ENCODE measurements around the gene EFCC1.

Gene EFCC1

DNA sequence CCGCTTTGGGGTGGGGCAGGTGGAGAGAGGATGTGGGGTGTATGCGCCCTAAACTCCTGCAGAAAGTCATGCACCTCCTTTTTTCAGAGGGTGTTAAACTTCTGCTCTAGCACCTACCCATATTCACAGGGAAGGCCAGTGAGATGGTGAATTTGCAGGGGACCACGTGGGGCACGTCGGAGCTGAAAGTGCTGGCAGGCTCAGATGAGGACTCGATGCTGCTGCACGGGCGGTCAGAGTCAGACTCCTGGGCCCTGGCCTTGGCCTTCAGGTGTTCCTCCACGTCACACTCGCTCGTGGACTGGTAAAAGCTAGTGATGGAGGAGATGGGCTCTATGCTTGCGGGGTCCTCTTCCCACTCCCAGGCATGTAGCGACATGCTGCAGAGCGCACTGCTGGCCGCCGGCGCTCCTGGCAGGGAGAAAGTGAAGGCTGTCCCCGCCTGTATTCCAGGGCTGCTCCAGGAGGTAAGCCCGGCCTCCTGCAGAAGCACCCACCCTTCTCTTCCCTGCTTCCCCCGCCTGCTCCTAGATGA, 8.1 kb upstream of the EFCC1 start:
- no peaks in the 10 kb centered on the region for H3K9me3 Mint-ChIP-seq
- no peak overlapping the region for H3K27ac Mint-ChIP-seq
- H3K4me3 Mint-ChIP-seq: peak overlapping the region; percentile 78 to 87 (median 83)
- TF ChIP-seq, protein P1, sequence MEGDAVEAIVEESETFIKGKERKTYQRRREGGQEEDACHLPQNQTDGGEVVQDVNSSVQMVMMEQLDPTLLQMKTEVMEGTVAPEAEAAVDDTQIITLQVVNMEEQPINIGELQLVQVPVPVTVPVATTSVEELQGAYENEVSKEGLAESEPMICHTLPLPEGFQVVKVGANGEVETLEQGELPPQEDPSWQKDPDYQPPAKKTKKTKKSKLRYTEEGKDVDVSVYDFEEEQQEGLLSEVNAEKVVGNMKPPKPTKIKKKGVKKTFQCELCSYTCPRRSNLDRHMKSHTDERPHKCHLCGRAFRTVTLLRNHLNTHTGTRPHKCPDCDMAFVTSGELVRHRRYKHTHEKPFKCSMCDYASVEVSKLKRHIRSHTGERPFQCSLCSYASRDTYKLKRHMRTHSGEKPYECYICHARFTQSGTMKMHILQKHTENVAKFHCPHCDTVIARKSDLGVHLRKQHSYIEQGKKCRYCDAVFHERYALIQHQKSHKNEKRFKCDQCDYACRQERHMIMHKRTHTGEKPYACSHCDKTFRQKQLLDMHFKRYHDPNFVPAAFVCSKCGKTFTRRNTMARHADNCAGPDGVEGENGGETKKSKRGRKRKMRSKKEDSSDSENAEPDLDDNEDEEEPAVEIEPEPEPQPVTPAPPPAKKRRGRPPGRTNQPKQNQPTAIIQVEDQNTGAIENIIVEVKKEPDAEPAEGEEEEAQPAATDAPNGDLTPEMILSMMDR (IDR thresholded peaks at IDR 0.05; ENCODE audit: unreplicated experiment in 3 of 3): no peak
- H3K4me1 Mint-ChIP-seq: peaks cover 13% of the 10 kb centered on the region
- H3K27me3 Mint-ChIP-seq (ENCODE audit: low read depth): peaks cover 55% of the 10 kb centered on the region
- no peaks in the 10 kb centered on the region for H3K36me3 Mint-ChIP-seq (ENCODE audit: low read depth)

DNA sequence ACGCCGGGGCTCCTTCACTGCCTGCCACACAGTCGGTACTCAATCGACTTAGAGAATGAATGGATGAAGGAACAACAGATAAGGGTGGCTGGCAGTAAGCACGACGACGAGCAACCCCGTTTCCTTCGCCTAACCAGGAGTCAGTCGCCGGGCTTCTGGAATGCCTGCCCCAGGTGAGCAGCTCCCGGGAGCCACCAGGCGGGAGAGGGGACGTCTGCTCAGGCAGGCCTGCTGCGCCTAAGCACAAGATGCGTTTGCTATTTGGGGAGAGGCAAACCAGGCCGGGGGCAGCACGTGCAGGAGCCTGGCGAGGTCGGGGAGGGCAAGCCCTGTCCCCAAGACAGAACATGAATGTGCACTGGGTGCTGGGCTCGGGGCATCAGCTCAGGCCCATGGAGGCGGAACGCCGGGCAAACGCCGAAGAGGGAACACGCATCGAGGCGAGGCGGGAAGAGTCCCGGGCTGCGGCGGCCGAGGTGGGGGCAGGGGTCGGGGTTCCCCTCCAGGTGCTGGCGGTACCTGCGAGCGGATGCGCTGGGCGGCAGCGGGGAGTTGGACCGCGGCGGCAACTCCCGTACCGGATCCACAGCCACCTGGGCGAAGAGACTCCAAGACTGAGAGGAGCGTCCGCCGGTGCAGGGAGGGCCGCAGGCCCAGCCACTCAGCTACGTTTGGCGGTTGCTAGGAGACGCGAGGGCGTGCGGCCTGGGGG, 7.5 kb upstream of the EFCC1 start, which contains the start of gene CFAP92:
CFAP92 (minus strand) TSS at position 616 of the 712 bp plus-strand sequence. CDS start 772 bp downstream, outside the sequence.
- H3K4me1 Mint-ChIP-seq: peaks cover 19% of the 10 kb centered on the region
- H3K9me3 Mint-ChIP-seq: no peaks in the 10 kb centered on the region
- H3K36me3 Mint-ChIP-seq (ENCODE audit: low read depth): no peaks in the 10 kb centered on the region
- TF ChIP-seq, protein P1 (IDR thresholded peaks at IDR 0.05; ENCODE audit: unreplicated experiment in 3 of 3): no peak
- no peak within 1 kb of the TSS for H3K27ac Mint-ChIP-seq
- peak within 1 kb of the TSS; percentile 78 to 87 (median 83) for H3K4me3 Mint-ChIP-seq
- H3K27me3 Mint-ChIP-seq (ENCODE audit: low read depth): peaks cover 62% of the 10 kb centered on the region

DNA sequence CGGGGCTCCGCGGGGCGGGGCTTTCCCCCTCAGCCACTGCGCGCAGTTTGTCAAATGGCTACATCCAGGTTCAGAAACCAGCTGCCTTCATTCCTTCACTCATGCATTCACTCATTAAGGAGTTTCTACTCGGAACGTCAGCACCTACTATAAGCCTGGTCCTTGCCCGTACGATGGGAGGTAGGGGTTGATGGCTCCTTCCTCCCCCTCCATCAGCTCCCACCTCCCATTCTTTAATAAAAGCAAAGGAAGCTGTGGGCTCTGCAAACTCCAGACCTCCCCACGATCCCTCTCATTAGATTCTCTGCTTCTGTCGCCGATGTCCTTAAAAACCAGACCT, 7.0 kb upstream of the EFCC1 start:
- Mint-ChIP-seq H3K9me3 (no peaks in the 10 kb centered on the region), H3K4me1 (peaks cover 25% of the 10 kb centered on the region), H3K36me3 (ENCODE audit: low read depth) (no peaks in the 10 kb centered on the region), H3K27me3 (ENCODE audit: low read depth) (peaks cover 67% of the 10 kb centered on the region), H3K4me3 (peak overlapping the region; percentile 60 to 87 (median 78)), H3K27ac (no peak overlapping the region)
- TF ChIP-seq, protein P1 (IDR thresholded peaks at IDR 0.05; ENCODE audit: unreplicated experiment in 3 of 3): no peak

DNA sequence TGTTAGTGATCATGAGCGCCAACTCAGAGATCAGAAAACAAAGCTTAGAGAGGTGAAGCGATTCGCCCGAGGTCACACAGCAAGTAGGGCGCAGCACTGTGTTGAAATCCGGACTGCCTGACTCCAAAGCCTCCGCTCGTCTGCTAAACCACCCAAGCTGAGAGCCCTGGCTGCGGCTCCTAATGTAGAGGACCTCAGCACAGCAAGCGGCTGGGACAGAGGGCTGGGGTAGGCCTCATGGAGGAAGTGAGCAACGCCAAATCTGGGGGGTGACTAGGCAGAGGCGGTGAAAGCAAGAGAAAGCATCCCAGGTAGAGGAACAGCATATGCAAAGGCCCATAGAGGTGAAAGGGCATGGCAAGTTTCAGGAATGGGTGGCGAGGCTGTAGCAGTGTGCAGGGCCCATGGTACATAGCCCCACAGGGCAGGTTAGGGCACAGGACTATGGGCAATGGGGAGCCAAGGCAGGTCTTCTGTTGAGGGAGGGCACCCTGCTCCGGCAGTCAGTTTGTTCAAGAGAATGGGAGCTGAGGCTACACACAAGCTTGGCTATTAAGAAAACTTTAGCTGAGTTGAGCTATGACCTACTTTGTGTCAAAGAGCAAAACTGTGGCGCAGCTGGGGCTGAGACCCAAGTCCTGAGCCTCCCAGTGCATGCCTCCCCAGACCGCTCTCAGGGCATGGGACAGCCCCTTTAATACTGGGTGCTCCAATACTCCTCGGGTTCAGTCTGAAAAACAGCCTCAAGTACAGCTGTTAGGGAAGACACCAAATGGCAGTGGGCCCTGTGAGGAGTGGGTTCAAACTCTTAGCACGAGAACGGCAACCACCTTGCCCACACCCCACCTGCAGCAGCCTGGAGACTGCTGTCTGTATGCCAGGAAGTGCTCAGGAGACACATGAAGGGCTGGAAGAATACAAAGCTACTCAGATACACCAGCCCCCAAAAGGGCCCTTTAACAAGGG, 6.2 kb upstream of the EFCC1 start:
- no peak overlapping the region for H3K27ac Mint-ChIP-seq
- no peaks in the 10 kb centered on the region for H3K36me3 Mint-ChIP-seq (ENCODE audit: low read depth)
- no peaks in the 10 kb centered on the region for H3K9me3 Mint-ChIP-seq
- H3K4me3 Mint-ChIP-seq: peak overlapping the region; percentile 60 to 87 (median 78)
- TF ChIP-seq, protein P1 (IDR thresholded peaks at IDR 0.05; ENCODE audit: unreplicated experiment in 3 of 3): no peak
- H3K27me3 Mint-ChIP-seq (ENCODE audit: low read depth): peaks cover 72% of the 10 kb centered on the region
- H3K4me1 Mint-ChIP-seq: peaks cover 27% of the 10 kb centered on the region

DNA sequence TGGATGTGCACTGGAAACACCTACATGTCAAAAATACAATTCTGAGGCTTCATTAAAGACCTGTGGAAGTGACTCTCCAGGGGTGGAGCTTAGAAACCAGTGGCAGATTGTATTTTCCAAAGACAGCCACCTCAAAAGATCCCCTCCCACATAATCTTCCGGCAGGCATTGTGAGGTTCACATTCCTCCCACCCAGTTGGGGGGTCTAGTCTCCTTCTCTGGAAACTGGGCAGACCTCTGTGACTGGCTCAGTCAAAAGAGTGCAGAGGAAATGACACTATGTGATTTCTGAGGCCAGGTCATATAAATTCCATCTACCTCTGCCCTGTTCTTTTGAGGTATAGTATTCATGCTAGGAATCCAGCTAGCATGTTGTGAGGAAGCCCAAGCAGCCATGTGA, 5.4 kb upstream of the EFCC1 start:
- Mint-ChIP-seq H3K27me3 (ENCODE audit: low read depth) (peaks cover 81% of the 10 kb centered on the region), H3K9me3 (no peaks in the 10 kb centered on the region), H3K36me3 (ENCODE audit: low read depth) (no peaks in the 10 kb centered on the region), H3K4me1 (peaks cover 35% of the 10 kb centered on the region), H3K4me3 (peak overlapping the region in 1 of 3 experiments; percentile 42), H3K27ac (no peak overlapping the region)
- TF ChIP-seq, protein P1 (IDR thresholded peaks at IDR 0.05; ENCODE audit: unreplicated experiment in 3 of 3): no peak
